HepG2 (cell line): ENCODE data around the gene AP2A2. TPM values are rescaled to one million over a fixed set of nuclear protein-coding genes. Genes with fewer than 3 reads are reported as not detected.

Source experiments
- ATF1 ChIP-seq: IDR thresholded peaks from 2 replicates; pipeline ENCODE4 v1.6.1; 2016; ENCODE audit warnings: mild to moderate bottlenecking, control low read depth
- ATF2 ChIP-seq: sonication (generic); formaldehyde crosslinking; IDR thresholded peaks from 2 replicates; pipeline ENCODE4 v1.4.0; 2020; ENCODE audit warnings: missing genetic modification reagents
- ATM ChIP-seq: fragments of 450-650 bp; IDR thresholded peaks from 2 replicates; pipeline ENCODE4 v1.7.1; 2017; ENCODE audit warnings: mild to moderate bottlenecking, borderline replicate concordance
- BRCA1 ChIP-seq: sonication (generic); formaldehyde crosslinking; IDR thresholded peaks from 2 replicates; pipeline ENCODE4 v1.4.0; 2020; ENCODE audit warnings: missing genetic modification reagents
- CREB3 ChIP-seq: sonication (generic); formaldehyde crosslinking; IDR thresholded peaks from 2 replicates; pipeline ENCODE4 v1.5.0; 2020; ENCODE audit warnings: missing genetic modification reagents
- CREM ChIP-seq, 2 experiments: sonication (generic) in 1 of 2; formaldehyde crosslinking in 1 of 2; IDR thresholded peaks; 2 replicates each; pipeline versions ENCODE4 v1.4.0 to v1.6.1; 2016 to 2020; ENCODE audit warnings: antibody characterized with exemption in 1 of 2, mild to moderate bottlenecking in 1 of 2, missing genetic modification reagents in 1 of 2
- KDM1A ChIP-seq: IDR thresholded peaks from 2 replicates; pipeline ENCODE4 v1.6.1; 2016; ENCODE audit warnings: missing compliant biosample characterization
- NFKBIZ ChIP-seq: IDR thresholded peaks from 2 replicates; pipeline ENCODE4 v1.6.1; 2018; ENCODE audit warnings: missing genetic modification reagents, missing compliant biosample characterization
- SKI ChIP-seq: fragments of 450-650 bp; IDR thresholded peaks from one replicate; pipeline ENCODE4 v1.6.1; 2018; ENCODE audit warnings: mild to moderate bottlenecking; ENCODE audit not compliant: partially characterized antibody
- ZEB1 ChIP-seq: IDR thresholded peaks from 2 replicates; pipeline ENCODE4 v1.6.1; 2012; ENCODE audit warnings: mild to moderate bottlenecking, low read depth, inconsistent platforms; ENCODE audit not compliant: insufficient replicate concordance
- ZFAT ChIP-seq: sonication (generic); formaldehyde crosslinking; conservative IDR thresholded peaks from 2 replicates; pipeline ENCODE4 v1.8.1; 2023; ENCODE audit warnings: missing genetic modification reagents, inconsistent platforms
- ZNF232 ChIP-seq: sonication (generic); formaldehyde crosslinking; IDR thresholded peaks from 2 replicates; pipeline ENCODE4 v1.4.0; 2020; ENCODE audit warnings: missing genetic modification reagents, borderline replicate concordance
- ZNF234 ChIP-seq: sonication (generic); formaldehyde crosslinking; conservative IDR thresholded peaks from 2 replicates; pipeline ENCODE4 v1.5.1; 2020; ENCODE audit warnings: mild to moderate bottlenecking, missing genetic modification reagents
- ZNF337 ChIP-seq: sonication (generic); formaldehyde crosslinking; IDR thresholded peaks from 2 replicates; pipeline ENCODE4 v1.5.1; 2020; ENCODE audit warnings: missing genetic modification reagents, low read depth, mild to moderate bottlenecking, borderline replicate concordance
- ZNF362 ChIP-seq: sonication (generic); formaldehyde crosslinking; IDR thresholded peaks from 2 replicates; pipeline ENCODE4 v1.4.0; 2020; ENCODE audit warnings: missing genetic modification reagents, mild to moderate bottlenecking, borderline replicate concordance
- ZNF569 ChIP-seq: sonication (generic); formaldehyde crosslinking; IDR thresholded peaks from 2 replicates; pipeline ENCODE4 v1.5.0; 2020; ENCODE audit warnings: mild to moderate bottlenecking, missing genetic modification reagents, moderate library complexity, borderline replicate concordance
- ZNF737 ChIP-seq: sonication (generic); formaldehyde crosslinking; IDR thresholded peaks from 2 replicates; pipeline ENCODE4 v1.5.0; 2020; ENCODE audit warnings: missing genetic modification reagents, mild to moderate bottlenecking, borderline replicate concordance
- ZNF768 ChIP-seq: sonication (generic); formaldehyde crosslinking; IDR thresholded peaks from 2 replicates; pipeline ENCODE4 v1.4.0; 2020; ENCODE audit warnings: missing genetic modification reagents
- polyA plus RNA-seq, 8 experiments: library from polyadenylated mRNA; depleted of rRNA in 3 of 8; stranded (reverse) in 7 of 8; unstranded in 1 of 8; fragments of >200 nt; fragmentation: Illumina TruSeq in 4 of 8; extraction: Trizol in 4 of 8; gene quantifications; 2 replicates each; pipeline versions ENCODE4 v1.2.1 to v1.2.3, GENCODE V29; 2011 to 2016; ENCODE audit warnings: low read depth in 4 of 8, missing spikeins in 1 of 8, mixed read lengths in 1 of 8; ENCODE audit not compliant: insufficient read depth in 1 of 8
- total RNA-seq, 5 experiments: library from RNA; depleted of rRNA; stranded (reverse); fragments of >200 nt; fragmentation: Illumina TruSeq; extraction: Trizol; gene quantifications; 2 replicates each; pipeline ENCODE4 v1.2.3, GENCODE V29; 2016; ENCODE audit warnings: low read depth in 1 of 5
- TF ChIP-seq, protein P1 (sequence below): sonication (generic); formaldehyde crosslinking; IDR thresholded peaks from 2 replicates; pipeline ENCODE4 v1.4.0; 2020; ENCODE audit warnings: mild to moderate bottlenecking, missing genetic modification reagents, borderline replicate concordance

AP2A2 gene
- total and polyA plus RNA-seq, 2 of the 13 experiments (the other 11 are each of a cell fraction or from before 2014, with no cell fraction given): 25.7 to 75.7 TPM

DNA sequence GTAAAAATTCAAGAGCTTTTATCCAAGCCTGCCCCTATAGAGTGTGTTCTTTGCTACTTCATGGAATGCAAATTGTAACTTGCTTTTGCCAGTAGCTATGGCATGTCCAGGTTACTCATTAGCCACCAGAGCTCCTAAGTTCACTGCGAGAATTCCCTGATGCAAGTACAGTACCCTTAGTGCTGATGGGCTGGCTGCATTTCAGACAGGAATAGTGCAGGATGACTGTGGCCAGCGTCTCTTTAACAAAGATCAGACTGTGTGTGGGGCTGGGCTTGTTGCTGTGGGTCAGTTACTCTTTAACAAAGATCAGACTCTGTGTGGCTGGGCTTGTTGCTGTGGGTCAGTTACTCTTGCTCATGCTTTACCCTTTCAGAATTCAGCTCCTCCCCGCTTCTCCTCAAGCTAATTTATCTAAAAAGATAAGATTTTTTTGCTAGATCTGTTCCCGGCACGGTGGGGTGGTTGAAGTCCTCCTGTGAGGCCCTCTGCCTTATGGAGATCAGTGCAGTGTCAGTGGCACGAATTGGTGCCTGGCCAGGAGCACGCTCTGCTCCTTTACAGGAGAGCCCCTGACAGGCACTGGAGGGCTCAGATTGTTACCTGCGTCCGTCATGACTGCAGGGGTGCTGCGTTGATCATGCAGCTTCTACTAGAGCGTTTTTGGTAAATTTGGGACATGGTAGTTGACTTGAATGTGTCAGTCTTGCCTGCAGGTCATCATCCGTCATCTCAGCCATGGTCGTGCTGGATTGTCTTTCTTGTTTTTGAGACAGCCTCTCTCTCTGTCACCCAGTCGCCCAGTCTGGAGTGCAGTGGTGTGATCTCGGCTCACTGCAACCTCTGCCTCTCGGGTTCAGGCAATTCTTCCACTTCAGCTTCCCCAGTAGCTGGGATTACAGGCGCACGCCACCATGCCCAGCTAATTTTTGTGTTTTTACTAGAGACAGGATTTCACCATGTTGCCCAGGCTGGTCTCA, 27.0 kb downstream of the AP2A2 start (continued):
- TF ChIP-seq, protein P1, sequence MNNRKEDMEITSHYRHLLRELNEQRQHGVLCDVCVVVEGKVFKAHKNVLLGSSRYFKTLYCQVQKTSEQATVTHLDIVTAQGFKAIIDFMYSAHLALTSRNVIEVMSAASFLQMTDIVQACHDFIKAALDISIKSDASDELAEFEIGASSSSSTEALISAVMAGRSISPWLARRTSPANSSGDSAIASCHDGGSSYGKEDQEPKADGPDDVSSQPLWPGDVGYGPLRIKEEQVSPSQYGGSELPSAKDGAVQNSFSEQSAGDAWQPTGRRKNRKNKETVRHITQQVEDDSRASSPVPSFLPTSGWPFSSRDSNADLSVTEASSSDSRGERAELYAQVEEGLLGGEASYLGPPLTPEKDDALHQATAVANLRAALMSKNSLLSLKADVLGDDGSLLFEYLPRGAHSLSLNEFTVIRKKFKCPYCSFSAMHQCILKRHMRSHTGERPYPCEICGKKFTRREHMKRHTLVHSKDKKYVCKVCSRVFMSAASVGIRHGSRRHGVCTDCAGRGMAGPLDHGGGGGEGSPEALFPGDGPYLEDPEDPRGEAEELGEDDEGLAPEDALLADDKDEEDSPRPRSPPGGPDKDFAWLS (CRISPR knock-in tag): no peak
- no peak for TF ChIP-seq KDM1A (CRISPR knock-in tag)
- TF ChIP-seq ZNF234 (CRISPR knock-in tag): no peak
- no peak for TF ChIP-seq ZFAT (CRISPR knock-in tag)
- TF ChIP-seq ATF2 (CRISPR knock-in tag): peak; percentile 54
- peak; percentile 59 for TF ChIP-seq CREM (IDR thresholded peaks at IDR 0.05)
- no peak for TF ChIP-seq CREM (CRISPR knock-in tag; IDR thresholded peaks at IDR 0.05)
- peak; percentile 85 for TF ChIP-seq SKI
- TF ChIP-seq ZEB1: no peak
- TF ChIP-seq ZNF737 (CRISPR knock-in tag): no peak; the same call in 1 of the 2 replicates
- TF ChIP-seq ZNF337: 0 out of 2 replicates have a peak, but pooled peaks have one; percentile 5
- no peak for TF ChIP-seq ATF1 (CRISPR knock-in tag)
- TF ChIP-seq ZNF362 (CRISPR knock-in tag): peak; percentile 40; the same call in 1 of the 2 replicates
- TF ChIP-seq CREB3 (CRISPR knock-in tag): no peak
- no peak for TF ChIP-seq ZNF569 (CRISPR knock-in tag)
- TF ChIP-seq BRCA1: no peak
- TF ChIP-seq ATM: no peak
- no peak for TF ChIP-seq ZNF768 (CRISPR knock-in tag)
- TF ChIP-seq NFKBIZ (CRISPR knock-in tag): no peak
- no peak for TF ChIP-seq ZNF232 (CRISPR knock-in tag)
